Karpas-422 (cell line): ENCODE results near the gene RRH. TPM values are rescaled to one million over a fixed set of nuclear protein-coding genes. Genes with fewer than 3 reads are reported as not detected.
"Not testable (repeated sequence)": the region's sequence is repeated elsewhere in the genome, so short reads cannot be mapped to it uniquely, and the experiment has no call there.

Experiments used
- DNase-seq: peaks from one replicate; pipeline ENCODE4 v3.0.0-alpha.2; 2015
- H2AFZ ChIP-seq: fragments of 200-600 bp; sonication (generic); 2 replicates; pipeline ENCODE4 v1.6.1; 2014; ENCODE audit warnings: antibody characterized with exemption, low read length, mixed read lengths
- H3K27ac ChIP-seq: fragments of 200-600 bp; sonication (generic); 2 replicates; pipeline ENCODE4 v1.5.1; 2014; ENCODE audit warnings: mild to moderate bottlenecking, low read length, moderate library complexity
- H3K27me3 ChIP-seq: fragments of 200-600 bp; sonication (generic); 2 replicates; pipeline ENCODE4 v1.6.1; 2014; ENCODE audit warnings: low read length, mixed read lengths
- H3K36me3 ChIP-seq: fragments of 200-600 bp; sonication (generic); 2 replicates; pipeline ENCODE4 v1.6.1; 2014; ENCODE audit warnings: low read length, mixed read lengths; ENCODE audit not compliant: insufficient read depth
- H3K4me1 ChIP-seq: fragments of 200-600 bp; sonication (generic); 2 replicates; pipeline ENCODE4 v1.6.1; 2014; ENCODE audit warnings: mild to moderate bottlenecking, low read length, mixed read lengths
- H3K4me2 ChIP-seq: fragments of 200-600 bp; sonication (generic); 2 replicates; pipeline ENCODE4 v1.6.1; 2014; ENCODE audit warnings: low read length, low read depth, mild to moderate bottlenecking; ENCODE audit not compliant: poor library complexity, severe bottlenecking
- H3K4me3 ChIP-seq: fragments of 200-600 bp; sonication (generic); 2 replicates; pipeline ENCODE4 v1.5.1; 2014; ENCODE audit warnings: mild to moderate bottlenecking, antibody characterized with exemption, low read length, mixed read lengths
- H3K79me2 ChIP-seq: fragments of 200-600 bp; sonication (generic); 2 replicates; pipeline ENCODE4 v1.6.1; 2014; ENCODE audit warnings: mild to moderate bottlenecking, low read length, mixed read lengths
- H3K9ac ChIP-seq: fragments of 200-600 bp; sonication (generic); 2 replicates; pipeline ENCODE4 v1.6.0; 2014; ENCODE audit warnings: low read length
- H3K9me2 ChIP-seq: fragments of 200-600 bp; sonication (generic), shearing (Covaris generic); replicated peaks from 2 replicates; pipeline ENCODE4 v1.6.0; 2014; ENCODE audit warnings: mild to moderate bottlenecking, low read length, moderate library complexity; ENCODE audit not compliant: insufficient read depth
- H3K9me3 ChIP-seq: fragments of 300-700, 200-600 bp; sonication (generic); 2 replicates; pipeline ENCODE4 v1.6.1; 2014; ENCODE audit warnings: low read length, mixed read lengths
- H4K20me1 ChIP-seq: fragments of 200-600 bp; sonication (generic); 2 replicates; pipeline ENCODE4 v1.6.1; 2014; ENCODE audit warnings: mild to moderate bottlenecking, antibody characterized with exemption, low read length, low read depth; ENCODE audit not compliant: insufficient read depth
- total RNA-seq: library from RNA; depleted of rRNA; stranded (reverse); fragments of >200 nt; shearing (Covaris generic); gene quantifications from 2 replicates; pipeline ENCODE4 v1.2.3, GENCODE V29; 2014; ENCODE audit warnings: low replicate concordance; rRNA removed

RRH gene, protein sequence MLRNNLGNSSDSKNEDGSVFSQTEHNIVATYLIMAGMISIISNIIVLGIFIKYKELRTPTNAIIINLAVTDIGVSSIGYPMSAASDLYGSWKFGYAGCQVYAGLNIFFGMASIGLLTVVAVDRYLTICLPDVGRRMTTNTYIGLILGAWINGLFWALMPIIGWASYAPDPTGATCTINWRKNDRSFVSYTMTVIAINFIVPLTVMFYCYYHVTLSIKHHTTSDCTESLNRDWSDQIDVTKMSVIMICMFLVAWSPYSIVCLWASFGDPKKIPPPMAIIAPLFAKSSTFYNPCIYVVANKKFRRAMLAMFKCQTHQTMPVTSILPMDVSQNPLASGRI
- total RNA-seq, result 0.40 TPM in 1 of 2 replicates, not detected in the other

DNA sequence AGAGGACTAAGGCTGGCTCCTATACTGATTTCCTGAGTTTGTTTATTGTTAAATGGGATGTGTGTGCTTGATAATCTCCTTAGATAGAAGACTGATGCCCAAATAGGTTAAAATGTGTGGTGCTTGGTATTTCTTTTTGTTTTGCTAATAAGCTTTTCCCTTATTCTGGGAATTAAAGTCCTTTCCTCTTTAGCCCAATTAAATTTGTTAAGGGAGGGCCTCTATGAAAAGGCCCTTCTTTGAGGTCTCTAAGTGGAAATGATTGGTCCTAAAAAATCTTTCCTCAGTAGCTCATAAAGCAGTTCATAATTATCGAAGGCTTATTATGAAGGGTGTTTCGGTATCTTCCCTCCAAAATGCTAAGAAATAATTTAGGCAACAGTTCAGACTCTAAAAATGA lies at the start of gene RRH:
Gene RRH (plus strand): TSS at position 301 of the 400 bp plus-strand sequence. CDS start 56 bp downstream, at position 357.
- Histone ChIP-seq H3K9me2 (no peaks in the 10 kb centered on the region), H3K36me3 (peaks cover 28% of the 10 kb centered on the region; the same call in 1 of the 2 replicates), H4K20me1 (no peaks in the 10 kb centered on the region), H3K9me3 (no peaks in the 10 kb centered on the region), H3K4me1 (no peaks in the 10 kb centered on the region), H3K9ac (no peak within 1 kb of the TSS), H3K4me2 (no peak within 1 kb of the TSS), H3K27ac (no peak within 1 kb of the TSS), H2AFZ (no peak within 1 kb of the TSS), H3K79me2 (peaks cover 2% of the 10 kb centered on the region; the same call in 1 of the 2 replicates), H3K27me3 (no peaks in the 10 kb centered on the region), H3K4me3 (no peak within 1 kb of the TSS)
- no peak for DNase-seq

DNA sequence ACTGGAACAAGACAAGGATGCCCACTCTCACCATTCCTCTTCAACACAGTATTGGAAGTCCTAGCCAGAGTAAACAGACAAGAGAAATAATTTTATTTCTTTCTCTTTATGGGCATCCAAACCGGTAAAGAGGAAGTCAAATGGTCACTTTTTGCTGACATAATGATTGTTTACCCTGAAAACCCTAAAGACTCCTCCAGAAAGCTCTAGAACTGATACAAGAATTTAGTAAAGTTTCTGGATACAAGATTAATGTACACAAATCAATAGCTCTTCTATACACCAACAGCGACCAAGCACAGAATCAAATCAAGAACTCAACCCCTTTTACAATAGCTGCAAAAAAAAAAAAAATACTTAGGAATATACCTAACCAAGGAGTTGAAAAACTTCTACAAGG lies 45.7 kb upstream of the RRH start:
- not testable (repeated sequence) for H3K27me3 ChIP-seq, H3K36me3 ChIP-seq, H3K9me2 ChIP-seq, H3K4me3 ChIP-seq, H4K20me1 ChIP-seq, H3K4me2 ChIP-seq, H3K79me2 ChIP-seq, H3K9ac ChIP-seq, H2AFZ ChIP-seq, DNase-seq, H3K9me3 ChIP-seq, H3K4me1 ChIP-seq, H3K27ac ChIP-seq

DNA sequence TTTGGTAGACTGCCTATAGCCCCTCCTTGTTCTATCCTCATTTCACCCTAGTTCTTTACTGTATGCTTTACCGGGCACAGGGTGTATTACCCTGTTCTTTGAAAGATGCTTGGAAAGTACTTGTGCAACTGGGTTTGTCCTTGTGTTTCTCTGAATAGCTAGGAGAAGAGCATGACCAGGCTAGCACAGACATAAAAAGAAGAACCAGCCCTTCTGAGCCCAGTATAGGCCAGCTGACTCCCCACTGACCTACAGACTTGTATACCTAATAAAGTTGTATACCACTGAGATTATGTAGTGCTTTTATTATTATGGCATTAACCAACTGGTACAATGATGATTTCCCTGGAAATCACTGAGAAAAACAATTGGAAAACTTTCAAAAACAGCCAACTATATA lies 40.9 kb upstream of the RRH start:
- no peaks in the 10 kb centered on the region for H3K79me2 ChIP-seq

DNA sequence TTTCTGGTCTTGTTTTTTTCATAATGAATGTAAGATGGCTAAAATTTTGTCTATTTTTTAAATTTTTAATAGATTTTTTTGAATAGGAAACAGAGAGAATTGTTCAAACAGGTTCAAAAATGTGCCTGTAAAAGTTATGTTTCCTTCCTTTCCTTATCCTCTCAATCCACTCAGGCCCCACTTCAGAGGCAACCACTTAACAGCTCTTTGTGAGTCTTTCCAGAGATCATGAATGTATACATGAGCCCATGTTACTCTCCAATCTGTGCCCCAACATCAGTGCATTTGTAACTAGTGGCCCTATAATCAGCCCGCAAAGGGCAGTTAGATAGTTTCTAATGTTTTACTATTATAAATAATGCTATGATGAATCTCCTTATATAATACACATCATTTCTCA lies 40.0 kb upstream of the RRH start:
- H3K27ac ChIP-seq, result no peak overlapping the region
- DNase-seq, result no peak
- H3K9me3 ChIP-seq, result no peaks in the 10 kb centered on the region
- no peak overlapping the region for H3K4me2 ChIP-seq
- no peaks in the 10 kb centered on the region for H3K27me3 ChIP-seq
- no peaks in the 10 kb centered on the region for H3K4me1 ChIP-seq
- H3K4me3 ChIP-seq, result no peak overlapping the region
- no peak overlapping the region for H3K9ac ChIP-seq
- H3K36me3 ChIP-seq, result no peaks in the 10 kb centered on the region
- H3K9me2 ChIP-seq, result no peaks in the 10 kb centered on the region
- H4K20me1 ChIP-seq, result no peaks in the 10 kb centered on the region
- no peak overlapping the region for H2AFZ ChIP-seq
- H3K79me2 ChIP-seq, result no peaks in the 10 kb centered on the region

More for the DNA sequence above, 40.9 kb upstream of the RRH start:
- no peaks in the 10 kb centered on the region for H3K36me3 ChIP-seq
- no peak overlapping the region for H3K9ac ChIP-seq
- no peak overlapping the region for H3K27ac ChIP-seq
- H2AFZ ChIP-seq, result no peak overlapping the region
- H4K20me1 ChIP-seq, result no peaks in the 10 kb centered on the region
- DNase-seq, result no peak
- H3K9me3 ChIP-seq, result no peaks in the 10 kb centered on the region
- H3K9me2 ChIP-seq, result no peaks in the 10 kb centered on the region
- H3K4me1 ChIP-seq, result no peaks in the 10 kb centered on the region
- no peak overlapping the region for H3K4me2 ChIP-seq
- no peaks in the 10 kb centered on the region for H3K27me3 ChIP-seq
- no peak overlapping the region for H3K4me3 ChIP-seq

DNA sequence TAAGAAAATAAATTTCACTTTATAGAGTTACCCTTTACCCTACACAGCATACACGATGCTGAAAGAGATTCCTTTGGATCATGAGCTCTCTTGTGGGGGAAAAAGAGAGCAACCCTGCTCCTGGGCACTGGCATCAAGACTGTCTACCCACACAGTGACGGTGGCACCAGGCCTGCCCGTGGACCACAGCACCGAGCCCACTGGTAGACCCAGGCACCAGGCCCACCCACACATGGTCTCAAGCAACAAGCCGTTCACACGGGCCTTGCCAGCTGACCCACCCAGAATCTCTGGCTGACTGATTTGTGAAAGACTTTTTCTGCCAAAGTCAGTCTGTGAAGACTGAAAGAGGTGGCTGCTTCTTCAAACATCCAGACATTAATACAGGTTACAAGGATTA lies 32.7 kb upstream of the RRH start:
- H3K9me2 ChIP-seq, result no peaks in the 10 kb centered on the region

DNA sequence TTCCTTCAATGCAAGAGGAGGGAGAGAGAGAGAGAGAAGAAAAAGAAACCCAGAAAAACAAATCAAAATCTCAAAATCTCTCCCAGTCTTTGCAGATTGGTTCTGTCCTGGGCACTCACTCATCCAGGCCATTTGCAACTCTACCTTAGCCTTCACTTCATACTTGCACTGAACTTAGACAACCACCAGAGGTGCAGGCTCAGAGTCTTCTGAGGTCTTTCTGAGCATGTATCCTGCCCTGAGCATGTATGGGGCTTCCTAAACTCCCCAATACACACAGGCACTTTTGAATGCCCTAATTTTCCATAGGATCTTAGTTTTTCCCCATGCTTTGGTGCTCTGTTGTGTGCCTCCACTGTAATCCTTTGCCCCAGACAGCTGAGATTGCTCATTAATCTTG lies 28.9 kb upstream of the RRH start:
- no peaks in the 10 kb centered on the region for H3K79me2 ChIP-seq
- no peaks in the 10 kb centered on the region for H3K27me3 ChIP-seq
- no peak overlapping the region for H3K27ac ChIP-seq

More for the DNA sequence above, 32.7 kb upstream of the RRH start:
- no peak overlapping the region for H3K27ac ChIP-seq
- H3K36me3 ChIP-seq, result no peaks in the 10 kb centered on the region
- H3K9me3 ChIP-seq, result no peaks in the 10 kb centered on the region
- H3K4me2 ChIP-seq, result no peak overlapping the region
- no peaks in the 10 kb centered on the region for H3K79me2 ChIP-seq
- no peak overlapping the region for H2AFZ ChIP-seq
- no peak for DNase-seq
- no peaks in the 10 kb centered on the region for H3K4me1 ChIP-seq
- H3K27me3 ChIP-seq, result no peaks in the 10 kb centered on the region
- no peak overlapping the region for H3K4me3 ChIP-seq
- no peaks in the 10 kb centered on the region for H4K20me1 ChIP-seq
- no peak overlapping the region for H3K9ac ChIP-seq

DNA sequence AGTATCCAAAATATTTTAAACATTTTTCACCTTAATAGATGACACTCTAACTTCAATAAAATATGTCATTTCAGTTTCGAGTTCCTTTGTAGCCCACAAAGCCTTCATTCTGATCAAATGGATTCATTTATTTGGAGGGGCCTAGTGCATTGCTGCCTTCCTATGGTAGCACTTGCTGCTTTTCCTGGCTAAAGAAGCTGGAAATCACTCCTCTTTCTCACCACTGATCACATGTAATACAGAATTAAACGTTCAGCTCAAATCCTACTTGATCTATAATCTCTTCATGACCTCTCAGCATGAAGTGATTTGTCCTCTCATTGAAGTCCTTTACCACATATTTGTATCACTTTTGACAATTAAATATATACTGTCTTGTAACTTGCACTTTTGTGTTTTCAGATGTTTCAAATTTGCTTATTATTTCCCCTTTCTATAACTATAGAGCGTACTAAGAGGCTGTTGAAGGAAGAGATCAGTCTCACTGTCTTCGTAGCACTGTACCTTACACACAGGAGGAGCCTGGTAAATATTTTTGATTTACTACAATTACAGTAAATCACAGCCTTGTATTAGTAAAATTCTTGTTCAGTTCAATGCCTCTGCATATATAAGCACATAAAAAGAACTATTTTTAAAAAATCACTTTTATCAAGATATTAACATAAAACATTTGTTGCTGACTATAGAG lies 26.5 kb upstream of the RRH start:
- Histone ChIP-seq H3K4me3 (no peak overlapping the region), H3K27ac (no peak overlapping the region), H3K4me1 (no peaks in the 10 kb centered on the region), H2AFZ (peak overlapping the region; percentile 41; the same call in 1 of the 2 replicates), H3K79me2 (no peaks in the 10 kb centered on the region), H3K9ac (no peak overlapping the region), H3K36me3 (no peaks in the 10 kb centered on the region), H3K9me3 (no peaks in the 10 kb centered on the region), H4K20me1 (no peaks in the 10 kb centered on the region), H3K9me2 (no peaks in the 10 kb centered on the region), H3K27me3 (no peaks in the 10 kb centered on the region), H3K4me2 (no peak overlapping the region)
- DNase-seq, result no peak

More for the DNA sequence above, 28.9 kb upstream of the RRH start:
- no peaks in the 10 kb centered on the region for H3K36me3 ChIP-seq
- H3K9me2 ChIP-seq, result no peaks in the 10 kb centered on the region
- no peaks in the 10 kb centered on the region for H3K9me3 ChIP-seq
- no peaks in the 10 kb centered on the region for H4K20me1 ChIP-seq
- no peak overlapping the region for H3K4me2 ChIP-seq
- H2AFZ ChIP-seq, result 0 out of 2 replicates have a peak overlapping the region, but pooled peaks have one; percentile 13
- no peak overlapping the region for H3K9ac ChIP-seq
- H3K4me1 ChIP-seq, result no peaks in the 10 kb centered on the region
- peak; percentile 46 for DNase-seq
- H3K4me3 ChIP-seq, result no peak overlapping the region

DNA sequence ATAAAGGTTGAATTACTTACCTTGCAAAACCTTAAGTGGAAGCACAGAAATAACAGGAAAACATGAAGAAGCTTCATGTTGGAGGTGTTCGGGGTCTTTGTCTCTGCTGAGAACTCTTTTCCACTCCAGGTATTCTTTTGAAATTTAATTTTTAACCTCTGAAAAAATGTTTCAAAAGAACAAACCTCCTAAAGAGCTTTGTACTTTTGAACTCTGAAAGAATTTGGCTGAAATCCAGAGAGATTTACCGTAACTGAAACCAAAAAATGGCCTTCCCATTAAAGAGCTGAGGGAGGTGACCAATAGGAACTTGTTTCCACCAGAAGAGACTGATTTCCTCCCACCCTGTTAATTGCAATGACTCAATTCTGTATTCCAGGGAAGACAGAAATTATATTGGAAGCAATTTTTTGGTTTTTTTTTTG lies 25.9 kb upstream of the RRH start, which contains the start of gene CFI:
Gene CFI (minus strand): TSS at position 105 of the 425 bp plus-strand sequence. CDS start 28 bp downstream, at position 77.
- H3K4me3 ChIP-seq, result no peak within 1 kb of the TSS
- no peaks in the 10 kb centered on the region for H3K9me2 ChIP-seq
- no peak within 1 kb of the TSS for H3K9ac ChIP-seq
- H3K4me2 ChIP-seq, result no peak within 1 kb of the TSS
- no peak within 1 kb of the TSS for H3K27ac ChIP-seq
- H3K4me1 ChIP-seq, result no peaks in the 10 kb centered on the region
- no peaks in the 10 kb centered on the region for H4K20me1 ChIP-seq
- H3K36me3 ChIP-seq, result no peaks in the 10 kb centered on the region
- H2AFZ ChIP-seq, result peak within 1 kb of the TSS; percentile 41; the same call in 1 of the 2 replicates
- no peaks in the 10 kb centered on the region for H3K27me3 ChIP-seq
- H3K79me2 ChIP-seq, result no peaks in the 10 kb centered on the region
- no peak for DNase-seq
- H3K9me3 ChIP-seq, result no peaks in the 10 kb centered on the region
